K562 (cell line): ENCODE data around the gene KCNQ5. TPM values are rescaled to one million over a fixed set of nuclear protein-coding genes. Genes with fewer than 3 reads are reported as not detected.

Experiments
- ATAC-seq: fragments of 200-7000 bp; cut with Tn5 transposase; 3 replicates; pipeline ENCODE4 v1.9.1; 2020; ENCODE audit warnings: moderate library complexity
- BruUV-seq: library from RNA; stranded (reverse); fragments of 400-500 nt; replicated peaks from 2 replicates; lab custom pipeline; 2021; lab: Mats Ljungman, UMichigan
- CTCF ChIA-PET: fragments of 300-600 bp; formaldehyde crosslinking; extraction: SDS; loops from one replicate; lab custom pipeline; 2021; ENCODE audit warnings: low intra/inter-chr PET ratio; lab: Yijun Ruan, JAX
- POLR2A ChIA-PET: fragments of 300-600, 350-650 bp; sonication (Branson Sonifier 250); formaldehyde crosslinking; extraction: SDS; loops from one replicate; lab custom pipeline; 2021; ENCODE audit warnings: antibody characterized with exemption, inconsistent platforms; lab: Yijun Ruan, JAX
- DNase-seq, 4 experiments: peaks; one replicate each; pipeline versions ENCODE4 v3.0.0 to v3.0.0-alpha.2; 2011 to 2018; ENCODE audit warnings: low spot score in 3 of 4, mixed read lengths in 3 of 4; ENCODE audit errors: extremely low read depth in 1 of 4
- FAIRE-seq: peaks from 2 replicates; lab custom pipeline; 2011; peaks lifted over from hg19 to GRCh38; lab: Jason Lieb, UNC
- H2AFZ ChIP-seq: 2 replicates; pipeline ENCODE4 v1.6.0; 2011; ENCODE audit warnings: low read depth, low read length, control low read depth, inconsistent platforms
- H3K27ac ChIP-seq: fragments of 200-600 bp; 3 replicates; pipeline ENCODE4 v1.8.0; 2011; ENCODE audit warnings: low read depth, mild to moderate bottlenecking, control low read depth, inconsistent platforms, low read length, moderate library complexity, mixed read lengths; ENCODE audit errors: extremely low read depth
- H3K27me3 ChIP-seq, 2 experiments: fragments of 300-600 bp in 1 of 2; 2 replicates in 1 of 2; 3 replicates in 1 of 2; pipeline versions ENCODE4 v1.6.0 to v1.8.0; 2011; ENCODE audit warnings: inconsistent platforms in 2 of 2, low read length in 2 of 2, mild to moderate bottlenecking in 1 of 2, mixed read lengths in 1 of 2, moderate library complexity in 1 of 2; ENCODE audit not compliant: control insufficient read depth in 2 of 2, insufficient read depth in 2 of 2
- H3K36me3 ChIP-seq: fragments of 300-600 bp; 3 replicates; pipeline ENCODE4 v1.8.0; 2011; ENCODE audit warnings: mild to moderate bottlenecking, low read length, inconsistent platforms; ENCODE audit not compliant: control insufficient read depth, insufficient read depth
- H3K4me1 ChIP-seq, 2 experiments: fragments of 200-600 bp in 1 of 2; replicated peaks in 1 of 2; 2 replicates in 1 of 2; 3 replicates in 1 of 2; pipeline versions ENCODE4 v1.5.1 to v1.8.0; 2011; ENCODE audit warnings: inconsistent platforms in 2 of 2, low read length in 2 of 2, mild to moderate bottlenecking in 1 of 2, mixed read lengths in 1 of 2, moderate library complexity in 1 of 2; ENCODE audit not compliant: control insufficient read depth in 2 of 2, insufficient read depth in 2 of 2
- H3K4me2 ChIP-seq: 2 replicates; pipeline ENCODE4 v1.6.1; 2011; ENCODE audit warnings: low read length, control low read depth, inconsistent platforms, mixed read lengths; ENCODE audit not compliant: insufficient read depth
- H3K4me3 ChIP-seq: fragments of 200-600 bp; sonication (generic), shearing (Covaris generic); 2 replicates; pipeline ENCODE4 v1.5.1; 2016; ENCODE audit warnings: control low read depth, inconsistent platforms
- H3K79me2 ChIP-seq: fragments of 200-600 bp; 3 replicates; pipeline ENCODE4 v1.8.0; 2011; ENCODE audit warnings: low read length, inconsistent platforms; ENCODE audit not compliant: control insufficient read depth, insufficient read depth
- H3K9ac ChIP-seq, 2 experiments: 2 replicates each; pipeline versions ENCODE4 v1.6.0 to v1.6.1; 2011; ENCODE audit warnings: low read depth in 2 of 2, low read length in 2 of 2, control low read depth in 1 of 2, inconsistent platforms in 1 of 2, mild to moderate bottlenecking in 1 of 2, mixed read lengths in 1 of 2; ENCODE audit not compliant: insufficient read depth in 1 of 2
- H3K9me1 ChIP-seq: one replicate; pipeline ENCODE4 v1.6.0; 2011; ENCODE audit warnings: inconsistent platforms, mild to moderate bottlenecking, low read length, moderate library complexity; ENCODE audit not compliant: control insufficient read depth, insufficient read depth
- H3K9me3 ChIP-seq: replicated peaks from 2 replicates; pipeline ENCODE4 v1.5.1; 2011; ENCODE audit warnings: low read depth, low read length, inconsistent platforms; ENCODE audit not compliant: control insufficient read depth, insufficient read depth
- H4K20me1 ChIP-seq: replicated peaks from 2 replicates; pipeline ENCODE4 v1.6.1; 2011; ENCODE audit warnings: low read length, inconsistent platforms, mixed read lengths; ENCODE audit not compliant: control insufficient read depth, insufficient read depth
- ATF4 ChIP-seq: fragments of 450-650 bp; formaldehyde crosslinking; IDR thresholded peaks from 2 replicates; pipeline ENCODE4 v1.4.0; 2022; ENCODE audit warnings: mild to moderate bottlenecking, moderate library complexity
- CREB3L1 ChIP-seq: fragments of 450-650 bp; IDR thresholded peaks from 2 replicates; pipeline ENCODE4 v1.6.1; 2014; ENCODE audit warnings: low read depth, mild to moderate bottlenecking, moderate library complexity, borderline replicate concordance
- EHMT2 ChIP-seq: fragments of 450-650 bp; IDR thresholded peaks from 2 replicates; pipeline ENCODE4 v1.6.1; 2018; ENCODE audit warnings: antibody characterized with exemption
- LARP7 ChIP-seq: fragments of 450-650 bp; IDR thresholded peaks from 2 replicates; pipeline ENCODE4 v1.6.1; 2016
- PATZ1 ChIP-seq: fragments of 250-450 bp; sonication (Bioruptor Pico); IDR thresholded peaks from 2 replicates; pipeline ENCODE4 v1.5.0; 2020; ENCODE audit warnings: mild to moderate bottlenecking, borderline replicate concordance
- ZNF143 ChIP-seq: sonication (generic); formaldehyde crosslinking; IDR thresholded peaks from 2 replicates; pipeline ENCODE4 v1.9.0; 2022; ENCODE audit warnings: mild to moderate bottlenecking, missing genetic modification reagents
- ZNF507 ChIP-seq: conservative IDR thresholded peaks from 2 replicates; pipeline ENCODE4 v1.6.1; 2017; ENCODE audit warnings: missing genetic modification characterization, missing compliant biosample characterization
- ZNF77 ChIP-seq: fragments of 250-450 bp; sonication (Bioruptor Pico); IDR thresholded peaks from 2 replicates; pipeline ENCODE4 v1.5.0; 2020
- WGBS: fragments of 100-300 bp; shearing (Covaris generic); methylation state at CpG from one replicate; pipeline ENCODE4 v1.1.6; 2016; ENCODE audit warnings: low coverage, mixed read lengths; ENCODE audit not compliant: insufficient coverage; ENCODE audit errors: missing lambda C conversion rate; 5-methylcytosine and 5-hydroxymethylcytosine counted together
- in situ Hi-C: fragments of 300-500 bp; cut with MboI; formaldehyde crosslinking; loops from 4 replicates; pipeline ENCODE4 v1.15.0; 2018; ENCODE audit warnings: inconsistent platforms, mixed read lengths
- intact Hi-C: fragments of 100-400 bp; cut with micrococcal nuclease; formaldehyde crosslinking; loops from 2 replicates; pipeline ENCODE4 v1.14.2; 2022
- polyA plus RNA-seq, 8 experiments: library from polyadenylated mRNA; depleted of rRNA in 4 of 8; stranded (reverse) in 5 of 8; unstranded in 3 of 8; fragments of >200 nt; fragmentation: Nextera tagmentation in 2 of 8; fragmentation: Illumina TruSeq in 1 of 8; extraction: Ambion mirVana in 2 of 8; extraction: Trizol in 1 of 8; gene quantifications; 2 replicates each; pipeline versions ENCODE4 v1.2.1 to v1.2.3, GENCODE V29; 2011 to 2014; ENCODE audit warnings: inconsistent platforms in 1 of 8, missing spikeins in 1 of 8
- total RNA-seq, 7 experiments: library from RNA; depleted of rRNA in 6 of 7; stranded (reverse); fragments of >200 nt in 6 of 7; fragmentation: Illumina TruSeq in 2 of 7; extraction: Trizol in 2 of 7; gene quantifications; 2 replicates each; pipeline versions ENCODE4 v1.2.1 to v1.2.3, GENCODE V29; 2011 to 2021; ENCODE audit warnings: low replicate concordance in 1 of 7
- TF ChIP-seq, protein P1 (sequence below): IDR thresholded peaks from 3 replicates; pipeline ENCODE4 v1.6.1; 2011; ENCODE audit warnings: borderline replicate concordance, mild to moderate bottlenecking, moderate library complexity; ENCODE audit not compliant: insufficient read length; ENCODE audit errors: extremely low read depth
- TF ChIP-seq, protein P2 (sequence below): sonication (generic); formaldehyde crosslinking; IDR thresholded peaks from 2 replicates; pipeline ENCODE4 v1.8.1; 2023; ENCODE audit warnings: mild to moderate bottlenecking, missing genetic modification reagents

KCNQ5 gene
- total and polyA plus RNA-seq, 9 of the 15 experiments (the other 6 are each of a cell fraction or from before 2014, with no cell fraction given), result 0.31 to 5.9 (median 2.6) TPM

GRCh38 chr6:72811971-72812421, 190.1 kb downstream of the KCNQ5 start:
- Histone ChIP-seq H3K36me3 (no peaks in the 10 kb centered on the region), H3K79me2 (no peaks in the 10 kb centered on the region), H3K4me2 (no peak overlapping the region), H2AFZ (no peak overlapping the region), H3K9me3 (no peaks in the 10 kb centered on the region), H3K9me1 (no peaks in the 10 kb centered on the region), H3K4me1 (no peaks in the 10 kb centered on the region), H3K4me3 (no peak overlapping the region), H3K27ac (no peak overlapping the region), H3K27me3 (no peaks in the 10 kb centered on the region), H3K9ac (no peak overlapping the region), H4K20me1 (no peaks in the 10 kb centered on the region)
- ATAC-seq (no peak), DNase-seq (no peak), FAIRE-seq (no peak)
- WGBS, result 19% methylated on average over 6 of the region's 6 CpGs
- CTCF ChIA-PET, result no interaction called here
- intact Hi-C loops (no loop called here), in situ Hi-C loops (no loop called here)
- POLR2A ChIA-PET, result no interaction called here
- TF ChIP-seq LARP7 (no peak), CREB3L1 (no peak), ATF4 (CRISPR knock-in tag) (no peak), PATZ1 (CRISPR knock-in tag) (no peak), EHMT2 (no peak), ZNF143 (CRISPR knock-in tag) (no peak), ZNF507 (tag) (no peak), ZNF77 (CRISPR knock-in tag) (no peak)
- TF ChIP-seq, protein P1, sequence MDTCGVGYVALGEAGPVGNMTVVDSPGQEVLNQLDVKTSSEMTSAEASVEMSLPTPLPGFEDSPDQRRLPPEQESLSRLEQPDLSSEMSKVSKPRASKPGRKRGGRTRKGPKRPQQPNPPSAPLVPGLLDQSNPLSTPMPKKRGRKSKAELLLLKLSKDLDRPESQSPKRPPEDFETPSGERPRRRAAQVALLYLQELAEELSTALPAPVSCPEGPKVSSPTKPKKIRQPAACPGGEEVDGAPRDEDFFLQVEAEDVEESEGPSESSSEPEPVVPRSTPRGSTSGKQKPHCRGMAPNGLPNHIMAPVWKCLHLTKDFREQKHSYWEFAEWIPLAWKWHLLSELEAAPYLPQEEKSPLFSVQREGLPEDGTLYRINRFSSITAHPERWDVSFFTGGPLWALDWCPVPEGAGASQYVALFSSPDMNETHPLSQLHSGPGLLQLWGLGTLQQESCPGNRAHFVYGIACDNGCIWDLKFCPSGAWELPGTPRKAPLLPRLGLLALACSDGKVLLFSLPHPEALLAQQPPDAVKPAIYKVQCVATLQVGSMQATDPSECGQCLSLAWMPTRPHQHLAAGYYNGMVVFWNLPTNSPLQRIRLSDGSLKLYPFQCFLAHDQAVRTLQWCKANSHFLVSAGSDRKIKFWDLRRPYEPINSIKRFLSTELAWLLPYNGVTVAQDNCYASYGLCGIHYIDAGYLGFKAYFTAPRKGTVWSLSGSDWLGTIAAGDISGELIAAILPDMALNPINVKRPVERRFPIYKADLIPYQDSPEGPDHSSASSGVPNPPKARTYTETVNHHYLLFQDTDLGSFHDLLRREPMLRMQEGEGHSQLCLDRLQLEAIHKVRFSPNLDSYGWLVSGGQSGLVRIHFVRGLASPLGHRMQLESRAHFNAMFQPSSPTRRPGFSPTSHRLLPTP, result no peak
- TF ChIP-seq, protein P2, sequence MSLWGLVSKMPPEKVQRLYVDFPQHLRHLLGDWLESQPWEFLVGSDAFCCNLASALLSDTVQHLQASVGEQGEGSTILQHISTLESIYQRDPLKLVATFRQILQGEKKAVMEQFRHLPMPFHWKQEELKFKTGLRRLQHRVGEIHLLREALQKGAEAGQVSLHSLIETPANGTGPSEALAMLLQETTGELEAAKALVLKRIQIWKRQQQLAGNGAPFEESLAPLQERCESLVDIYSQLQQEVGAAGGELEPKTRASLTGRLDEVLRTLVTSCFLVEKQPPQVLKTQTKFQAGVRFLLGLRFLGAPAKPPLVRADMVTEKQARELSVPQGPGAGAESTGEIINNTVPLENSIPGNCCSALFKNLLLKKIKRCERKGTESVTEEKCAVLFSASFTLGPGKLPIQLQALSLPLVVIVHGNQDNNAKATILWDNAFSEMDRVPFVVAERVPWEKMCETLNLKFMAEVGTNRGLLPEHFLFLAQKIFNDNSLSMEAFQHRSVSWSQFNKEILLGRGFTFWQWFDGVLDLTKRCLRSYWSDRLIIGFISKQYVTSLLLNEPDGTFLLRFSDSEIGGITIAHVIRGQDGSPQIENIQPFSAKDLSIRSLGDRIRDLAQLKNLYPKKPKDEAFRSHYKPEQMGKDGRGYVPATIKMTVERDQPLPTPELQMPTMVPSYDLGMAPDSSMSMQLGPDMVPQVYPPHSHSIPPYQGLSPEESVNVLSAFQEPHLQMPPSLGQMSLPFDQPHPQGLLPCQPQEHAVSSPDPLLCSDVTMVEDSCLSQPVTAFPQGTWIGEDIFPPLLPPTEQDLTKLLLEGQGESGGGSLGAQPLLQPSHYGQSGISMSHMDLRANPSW (CRISPR knock-in tag), result no peak
- BruUV-seq, result no TSS peak
